GM18858 (cell line): ENCODE measurements around the gene DCDC2C.

ENCODE experiments used
- ATAC-seq: cut with Tn5 transposase; IDR thresholded peaks from one replicate; pipeline ENCODE4 v1.9.1; 2021; ENCODE audit not compliant: unreplicated experiment

The DCDC2C gene

DNA sequence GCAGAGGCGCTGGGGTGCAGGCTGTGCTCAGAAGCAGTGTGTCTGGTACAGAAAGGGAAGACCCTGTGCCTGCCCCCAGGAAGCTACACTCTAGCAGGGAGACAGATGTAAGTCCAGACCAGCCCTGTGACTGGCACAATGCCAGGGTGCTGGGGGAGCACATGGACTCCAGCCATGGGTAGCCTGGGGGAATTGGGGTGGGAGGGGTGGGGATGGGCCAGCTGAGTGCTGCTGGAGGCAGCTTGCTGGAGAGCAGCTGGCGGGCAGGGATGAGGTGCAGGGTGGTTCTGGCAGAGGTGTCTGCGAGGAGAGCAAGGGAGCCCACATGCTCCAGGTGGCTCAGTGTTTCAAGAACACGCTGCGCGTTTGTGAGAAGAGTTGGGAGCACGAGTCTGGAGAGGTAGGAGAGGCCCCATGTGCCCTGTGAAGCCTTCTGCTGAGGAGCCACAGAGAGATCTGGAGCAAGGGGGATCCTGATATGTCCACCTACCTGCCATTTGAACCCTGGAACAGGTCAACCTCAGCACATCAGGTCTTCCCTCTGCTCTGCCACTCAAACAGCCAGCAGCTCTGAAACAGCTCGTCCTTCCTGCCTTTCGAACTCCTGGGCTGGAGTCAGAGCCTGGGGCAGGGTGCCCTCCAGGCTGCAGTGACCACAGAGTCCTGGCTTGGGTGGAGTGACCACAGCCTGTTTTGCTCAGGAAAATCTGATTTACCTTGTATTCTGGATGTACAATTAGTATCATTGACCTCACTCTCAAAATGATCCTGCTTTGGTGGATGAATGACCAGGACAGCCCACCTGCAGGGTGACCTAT is 30.3 kb upstream of the DCDC2C start:
- no peak for ATAC-seq

DNA sequence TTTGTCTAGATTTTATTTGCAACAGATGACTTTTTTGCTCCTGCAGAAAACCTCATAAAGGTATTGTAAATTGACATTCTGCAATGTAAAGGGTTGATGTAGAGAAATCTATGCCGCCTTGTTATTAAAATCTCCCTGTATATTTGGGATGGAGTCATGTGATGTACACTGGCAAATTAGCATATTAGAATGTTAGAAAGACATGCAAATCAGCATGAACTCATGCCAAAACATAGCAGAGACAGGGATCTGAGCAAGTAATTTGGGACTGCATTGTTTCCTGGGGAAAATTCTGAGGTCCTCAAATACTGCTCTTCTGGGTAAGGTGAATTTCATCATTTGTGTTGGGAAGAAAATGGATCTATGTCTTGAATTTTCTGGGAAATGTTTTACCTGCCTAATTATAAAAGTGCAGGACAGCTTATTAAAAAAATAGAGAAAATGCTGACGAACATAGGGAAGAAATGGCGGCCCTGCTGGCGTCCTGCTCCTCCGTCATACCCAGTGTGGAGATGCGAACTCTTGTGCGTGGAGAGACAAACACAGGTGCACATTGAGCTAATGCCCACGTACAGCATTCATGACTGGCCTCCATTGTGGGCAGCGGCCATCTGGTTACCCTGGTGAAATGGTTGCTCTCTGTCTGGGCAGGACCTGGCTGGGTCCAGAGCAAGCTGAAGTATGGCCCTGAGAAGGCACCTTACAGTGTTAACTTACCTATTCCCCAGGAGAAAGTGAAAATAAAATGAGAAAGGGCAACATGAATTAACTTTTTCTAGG is 29.1 kb upstream of the DCDC2C start:
- ATAC-seq, result no peak

DNA sequence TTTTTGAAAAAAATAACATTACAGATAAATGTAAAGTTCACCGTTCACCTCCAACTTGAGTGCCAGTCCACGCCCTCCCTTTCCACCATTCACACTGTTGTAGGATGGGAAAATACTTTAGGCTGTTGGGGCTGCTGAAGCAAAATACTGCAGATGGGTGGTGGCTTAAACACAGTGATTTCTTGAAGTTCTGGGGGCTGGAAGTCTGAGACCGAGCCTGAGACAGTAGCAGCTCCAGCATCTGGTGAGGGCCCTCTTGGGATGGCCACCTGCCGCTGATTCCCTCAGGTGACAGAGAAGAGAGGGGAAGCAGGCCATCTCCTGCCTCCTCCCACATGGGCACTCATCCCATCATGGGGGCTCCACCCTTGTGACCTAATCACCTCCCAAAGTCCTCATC is 27.7 kb upstream of the DCDC2C start:
- no peak for ATAC-seq

- no peak for ATAC-seq
These were observed 25.9 kb upstream of the DCDC2C start for GRCh38 chr2:3677436-3677835.

DNA sequence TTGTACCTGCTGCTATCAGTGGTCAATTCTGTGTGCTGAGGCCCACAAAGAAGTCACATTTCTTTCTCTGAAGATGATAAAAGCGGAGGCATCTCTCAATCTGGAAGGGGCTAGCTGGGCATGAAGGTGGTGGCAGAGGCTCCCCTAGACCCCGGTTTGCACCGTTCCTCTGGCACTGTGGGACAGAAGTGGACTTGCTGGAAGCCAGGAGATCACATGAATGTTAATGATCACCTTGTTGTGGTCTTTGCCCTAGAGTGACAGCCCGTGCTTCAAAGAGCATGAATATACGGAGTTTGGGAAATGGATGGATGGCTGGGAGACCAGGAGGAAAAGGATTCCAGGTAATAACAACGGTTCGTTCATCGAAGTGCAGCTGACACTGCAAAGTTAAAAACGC is 25.2 kb upstream of the DCDC2C start:
- no peak for ATAC-seq

DNA sequence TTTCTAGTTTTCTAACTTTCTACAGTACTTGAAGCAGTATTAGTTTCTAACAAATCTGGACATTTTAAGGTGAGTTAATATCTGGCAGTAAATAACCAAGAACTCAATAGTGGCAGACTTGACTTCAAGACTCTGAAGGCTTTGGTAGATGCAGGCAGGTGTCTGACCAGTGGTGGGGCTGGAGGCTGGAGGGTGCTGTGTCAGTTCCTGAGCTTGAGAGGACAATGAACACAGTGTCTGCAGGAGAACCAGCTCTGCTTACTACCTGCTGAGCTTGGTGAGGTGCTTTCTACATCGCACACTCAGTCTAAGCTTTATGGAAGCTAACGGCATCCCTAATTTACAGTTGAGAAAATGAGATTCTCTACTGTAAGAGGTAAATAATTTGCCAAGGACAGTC is 24.2 kb upstream of the DCDC2C start:
- no peak for ATAC-seq

DNA sequence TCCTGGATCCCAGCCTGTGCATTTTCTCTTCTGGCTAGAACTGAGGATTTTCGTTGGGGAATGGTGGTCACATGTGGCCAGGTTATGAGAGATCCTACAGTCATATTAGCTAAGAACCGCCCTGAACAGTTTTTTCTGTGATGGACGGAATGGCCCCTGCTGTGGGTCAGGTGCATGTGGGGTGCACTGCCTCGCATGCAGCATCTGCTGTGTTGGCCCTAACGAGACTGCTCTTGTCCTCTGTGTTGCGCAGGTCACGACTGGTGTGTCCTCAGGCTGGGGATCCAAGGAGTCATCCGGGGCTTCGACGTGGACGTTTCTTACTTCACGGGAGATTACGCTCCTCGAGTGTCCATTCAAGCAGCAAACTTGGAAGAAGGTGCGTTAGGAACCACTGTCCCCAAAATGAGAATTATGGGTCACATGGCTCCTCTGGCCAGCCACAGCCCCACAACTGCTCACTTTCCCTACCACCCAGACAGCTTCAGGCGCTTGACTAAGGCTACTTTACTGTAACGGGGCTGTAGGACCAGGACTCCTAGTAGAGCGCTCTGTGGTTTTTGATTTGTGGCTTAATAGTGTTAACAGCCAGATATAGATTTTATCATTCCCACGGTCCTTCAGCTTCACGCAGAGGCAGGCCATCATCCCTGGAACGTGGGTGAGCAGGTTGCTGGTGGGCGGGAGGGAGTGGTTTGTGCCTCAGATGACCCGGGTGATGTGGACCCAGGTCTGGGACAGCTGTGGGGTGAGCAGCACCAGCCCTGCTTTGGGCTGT is 23.6 kb upstream of the DCDC2C start:
- ATAC-seq, result no peak

DNA sequence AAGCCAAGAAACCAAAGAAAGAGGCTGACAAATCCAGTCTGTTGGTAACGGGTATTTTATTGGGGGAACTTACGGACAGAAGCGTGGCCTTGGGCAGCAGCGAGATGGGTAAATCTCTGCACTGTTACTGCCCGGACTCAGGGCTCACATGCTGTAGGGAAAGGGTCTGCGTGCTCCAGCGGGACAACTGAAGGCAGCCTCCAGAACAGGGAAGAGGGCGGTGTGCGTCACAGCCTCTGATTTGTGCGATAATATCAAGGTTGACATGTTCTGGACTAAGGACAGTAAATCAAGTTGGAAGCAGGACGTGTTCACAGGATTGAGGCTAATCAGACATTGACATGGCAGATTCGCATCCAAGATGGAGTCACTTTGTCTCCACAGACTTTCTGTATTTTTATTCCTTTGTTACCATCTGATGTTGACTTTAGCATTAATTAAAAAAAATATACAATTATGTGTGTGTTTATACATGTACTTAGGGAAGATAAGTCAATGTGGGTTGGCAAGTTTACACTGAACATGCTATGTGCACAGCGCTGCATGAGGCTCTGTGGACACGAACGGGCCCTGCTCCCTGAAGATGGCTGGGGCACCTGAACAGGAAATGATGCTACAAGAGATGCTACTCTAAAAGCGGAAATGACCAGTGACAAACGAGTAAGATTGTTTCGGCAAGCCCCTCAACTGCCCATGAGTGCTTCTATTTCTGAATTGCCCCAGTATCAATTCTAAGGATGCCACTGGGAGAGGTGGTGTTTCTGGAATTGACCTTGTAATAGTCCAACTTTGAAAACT is 22.6 kb upstream of the DCDC2C start:
- no peak for ATAC-seq

DNA sequence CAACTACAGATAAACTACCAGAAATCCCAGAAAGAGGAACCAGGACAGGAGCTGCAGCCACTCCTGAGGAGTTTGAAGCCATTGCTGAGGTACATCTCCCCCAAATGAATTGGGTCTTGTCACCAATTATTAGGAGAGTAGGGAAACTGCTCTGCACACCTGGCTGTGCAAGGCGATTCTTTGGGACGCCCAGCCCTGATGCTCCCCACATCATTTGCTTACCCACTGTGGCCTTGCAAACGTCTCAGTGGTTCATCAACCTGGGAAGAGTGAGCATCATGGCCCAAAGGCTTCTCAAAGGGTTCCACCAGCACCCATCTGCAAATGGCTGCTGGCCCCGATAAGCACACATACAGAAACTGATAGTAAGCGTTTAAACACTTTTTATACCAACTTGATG is 21.8 kb upstream of the DCDC2C start:
- no peak for ATAC-seq

DNA sequence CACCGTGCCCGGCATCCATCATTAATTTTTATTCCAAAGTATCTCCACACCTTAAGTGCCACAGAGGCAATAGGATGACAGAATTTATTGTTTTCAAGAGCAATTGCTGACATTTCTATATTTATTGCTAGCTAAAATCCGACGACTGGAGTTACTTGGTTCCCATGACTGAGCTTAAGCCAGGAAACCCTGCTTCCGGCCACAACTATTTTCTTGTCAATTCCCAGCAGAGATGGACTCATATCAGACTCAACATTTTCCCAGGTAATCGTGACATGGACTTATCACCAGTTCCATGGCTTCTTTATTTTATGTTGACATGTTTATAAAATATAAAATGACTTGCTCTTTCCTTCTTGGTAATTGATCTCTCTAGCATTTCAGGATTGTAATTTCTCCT is 20.6 kb upstream of the DCDC2C start:
- no peak for ATAC-seq

- ATAC-seq, result no peak
These were observed 19.5 kb upstream of the DCDC2C start for GRCh38 chr2:3683748-3684454.

DNA sequence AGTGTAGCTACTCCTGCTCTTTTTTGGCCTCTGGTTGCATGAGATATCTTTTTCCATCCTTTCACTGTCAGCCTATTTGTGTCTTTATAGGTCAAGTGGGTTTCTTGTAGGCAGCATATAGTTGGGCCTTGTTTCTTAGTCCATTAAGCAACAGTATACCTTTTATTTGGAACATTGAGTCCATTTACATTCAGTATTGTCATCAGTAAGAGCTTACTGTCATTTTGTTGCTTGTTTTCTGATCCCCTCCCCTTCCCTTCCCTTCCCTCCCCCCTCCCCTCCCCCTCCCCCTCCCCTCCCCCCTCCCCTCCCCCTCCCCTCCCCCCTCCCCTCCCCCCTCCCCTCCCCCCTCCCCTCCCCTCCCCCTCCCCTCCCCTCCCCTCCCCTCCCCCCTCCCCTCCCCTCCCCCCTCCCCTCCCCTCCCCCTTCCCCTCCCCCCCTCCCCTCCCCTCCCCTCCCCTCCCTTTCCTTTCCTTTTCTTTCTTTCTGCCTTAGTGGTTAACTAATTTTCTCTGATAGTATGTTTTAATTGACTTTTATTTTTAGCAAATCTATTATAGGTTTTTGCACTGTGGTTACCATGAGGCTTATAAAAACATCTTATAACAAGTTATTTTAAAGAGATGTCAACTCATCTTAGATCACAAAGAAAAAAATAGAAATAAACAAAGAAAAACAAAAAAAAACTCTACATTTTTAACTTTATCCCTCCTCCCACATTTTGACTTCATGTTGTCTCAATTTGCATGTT is 13.2 kb upstream of the DCDC2C start:
- no peak for ATAC-seq

DNA sequence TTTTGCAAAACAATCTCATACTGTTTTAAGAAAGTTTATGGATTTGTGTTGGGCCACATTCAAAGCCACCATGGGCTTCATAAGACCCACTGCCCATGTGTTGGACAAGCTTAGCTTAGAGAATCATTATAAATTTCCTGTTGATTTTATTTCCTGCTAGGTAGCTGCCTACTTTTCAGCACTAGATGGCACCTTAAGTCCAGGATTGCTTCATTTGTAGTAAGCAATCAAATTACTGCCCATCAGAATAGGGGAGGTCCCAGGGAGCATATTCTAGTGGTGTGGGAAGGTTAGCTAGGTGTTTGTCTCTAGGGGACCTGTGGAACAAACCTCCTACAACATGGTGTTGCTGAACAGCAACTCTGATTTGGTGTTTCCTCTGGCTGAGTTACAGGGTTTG is 11.0 kb upstream of the DCDC2C start:
- ATAC-seq, result no peak

GRCh38 chr2:3696545-3696944 is 6.8 kb upstream of the DCDC2C start:
- no peak for ATAC-seq

DNA sequence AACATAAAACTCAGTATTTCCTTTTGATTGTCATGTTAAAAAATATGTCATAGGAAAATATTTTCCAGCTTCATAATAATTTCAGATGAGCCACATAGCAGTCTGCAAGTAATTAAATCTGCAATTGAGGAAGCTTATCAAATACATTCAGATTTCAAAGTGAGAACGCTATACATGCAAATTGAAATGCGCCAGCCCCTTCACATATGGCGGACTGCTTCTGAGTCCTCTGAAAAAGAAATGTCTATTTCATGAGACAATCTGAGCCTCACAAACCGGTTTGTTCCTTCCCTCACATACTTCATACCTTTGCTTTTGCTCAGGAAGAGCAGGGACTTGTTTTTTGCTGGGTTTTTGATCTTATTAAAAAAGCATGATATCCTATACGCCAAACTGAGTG is 2.3 kb upstream of the DCDC2C start:
- no peak for ATAC-seq

DNA sequence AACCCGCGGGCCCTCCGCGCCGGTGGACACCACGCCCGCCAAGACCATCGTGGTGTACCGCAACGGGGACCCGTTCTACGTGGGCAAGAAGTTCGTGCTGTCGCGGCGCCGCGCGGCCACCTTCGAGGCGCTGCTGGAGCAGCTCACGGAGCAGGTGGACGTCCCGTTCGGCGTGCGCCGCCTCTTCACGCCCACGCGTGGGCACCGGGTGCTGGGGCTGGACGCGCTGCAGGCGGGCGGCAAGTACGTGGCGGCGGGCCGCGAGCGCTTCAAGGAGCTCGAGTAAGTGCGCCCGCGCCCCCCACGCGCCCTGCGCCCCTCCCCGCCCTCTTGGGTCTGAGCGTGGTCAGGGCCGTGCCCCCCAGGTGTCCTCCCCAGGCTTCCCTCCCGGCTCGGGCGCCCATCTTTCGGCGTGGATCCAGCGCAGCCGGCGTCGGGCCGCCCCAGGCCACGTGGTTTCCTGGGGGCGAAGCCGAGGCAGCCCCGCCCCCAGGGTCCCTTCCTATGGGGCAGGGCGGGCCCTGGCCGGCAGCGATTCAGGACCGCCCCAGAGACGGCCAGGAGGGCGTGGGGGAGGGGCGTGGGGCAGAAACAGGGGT is 481 bp downstream of the DCDC2C start:
- ATAC-seq, result no peak

- ATAC-seq, result no peak
These were observed 1.3 kb downstream of the DCDC2C start for GRCh38 chr2:3704692-3705091.

DNA sequence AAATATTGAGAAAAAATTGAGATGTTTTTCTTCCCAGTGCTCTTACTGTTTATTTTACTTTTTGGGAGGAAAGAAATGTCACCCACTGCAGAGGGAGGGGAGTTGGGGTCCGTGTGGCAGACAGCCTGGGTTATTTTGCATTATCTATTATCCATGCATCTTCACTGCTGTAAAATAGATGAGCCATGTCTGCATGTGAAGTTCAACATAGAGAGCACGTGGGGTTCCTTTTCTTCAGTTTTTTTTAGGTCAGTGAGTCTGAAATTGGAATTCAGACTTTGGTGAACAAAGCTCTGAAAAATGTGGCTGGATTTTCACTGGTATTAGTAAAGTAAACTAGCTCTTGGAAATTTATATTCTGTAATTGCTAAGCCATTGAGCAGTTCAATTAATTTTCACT is 2.4 kb downstream of the DCDC2C start:
- ATAC-seq, result no peak

DNA sequence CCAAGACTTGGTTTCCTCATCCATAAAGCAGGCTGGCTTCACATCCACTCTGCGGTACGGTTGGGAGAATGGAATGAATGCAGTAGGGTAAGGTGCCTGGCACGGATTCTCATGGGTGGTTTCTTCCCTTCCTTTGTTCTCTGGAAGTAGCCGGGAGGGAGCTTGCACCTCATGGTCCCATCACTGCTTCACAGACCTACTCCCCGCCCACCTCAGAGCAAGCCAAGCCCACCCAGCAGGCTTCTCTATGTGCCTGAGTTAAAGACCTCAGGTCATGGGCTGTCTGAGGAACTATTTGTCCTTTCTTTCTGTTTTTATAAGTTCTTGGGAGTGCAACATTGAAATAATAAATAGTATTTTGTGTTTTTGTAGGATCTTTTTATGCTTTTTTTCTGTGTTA is 3.5 kb downstream of the DCDC2C start:
- ATAC-seq, result no peak
